Stimulated activated CD8-positive, alpha-beta memory T cell treated with anti-CD3 and anti-CD28 coated beads, Interleukin-4, amount 100 ng/mL, for 4 hours (primary cell): ENCODE results near the gene NTMT1.

Experiments
- DNase-seq, 2 donors: peaks; one replicate each; pipeline ENCODE4 v3.0.0-alpha.2; 2020; ENCODE audit warnings: low read depth in 2 of 2, low spot score in 1 of 2

Gene NTMT1

DNA sequence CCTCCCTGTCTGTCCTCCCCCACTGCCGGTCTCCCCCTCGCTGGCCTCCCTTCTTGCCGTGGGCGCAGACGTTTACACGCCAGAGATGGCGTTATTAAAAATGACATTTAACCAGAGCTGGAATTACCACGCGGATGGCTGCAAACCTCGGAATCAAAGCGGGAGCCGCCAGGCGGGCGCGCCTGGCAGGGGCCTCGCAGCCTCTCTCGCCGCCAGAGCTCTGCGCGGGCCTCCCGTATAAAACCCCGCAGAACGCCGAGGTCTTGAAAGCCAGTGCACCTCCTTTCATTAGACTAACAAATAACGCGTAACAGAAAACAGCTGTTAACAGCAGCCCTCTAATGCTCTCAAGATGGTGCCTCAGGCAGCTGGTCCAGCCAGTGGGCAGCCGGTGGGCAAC lies 49.7 kb downstream of the NTMT1 start:
- no peak for DNase-seq

DNA sequence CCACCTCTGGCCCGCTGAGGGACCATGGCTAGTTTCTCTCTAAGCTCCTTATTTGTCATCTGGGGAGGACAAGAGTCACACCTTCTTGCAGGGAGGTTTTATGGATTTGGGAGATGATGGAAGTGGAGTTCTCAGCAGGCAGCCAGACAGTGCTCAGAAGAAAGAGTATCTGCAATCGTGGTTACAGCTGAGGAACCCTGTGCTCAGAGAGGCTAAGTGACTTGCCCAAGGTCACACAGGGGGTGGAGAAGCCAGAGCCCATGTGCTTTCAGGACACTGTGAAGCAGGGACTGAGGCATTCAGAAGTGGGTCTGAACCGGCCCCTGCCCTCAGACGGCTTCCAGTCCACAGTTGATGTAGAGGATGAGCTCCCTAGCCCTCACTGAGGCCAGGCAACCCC lies 50.3 kb downstream of the NTMT1 start:
- no peak for DNase-seq

DNA sequence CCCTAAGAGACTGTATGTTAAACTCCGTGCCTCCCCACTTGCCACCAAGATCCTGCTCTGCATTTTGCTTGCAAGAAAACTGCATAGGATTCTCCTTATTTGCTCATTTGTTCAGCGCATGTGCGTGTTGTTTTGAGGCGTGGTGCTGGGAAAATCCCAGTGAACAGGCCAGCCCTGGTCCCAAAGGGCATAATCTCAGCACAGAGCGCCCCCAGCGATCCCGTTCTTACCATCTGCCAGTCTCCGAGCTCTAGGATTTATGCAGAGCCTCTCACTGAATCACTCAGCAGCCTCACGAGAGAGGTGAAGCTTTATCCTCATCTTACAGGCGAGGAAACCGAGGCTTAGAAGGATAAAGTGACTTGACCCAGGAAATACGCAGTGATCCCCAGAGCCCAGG lies 51.0 kb downstream of the NTMT1 start:
- DNase-seq, result no peak

DNA sequence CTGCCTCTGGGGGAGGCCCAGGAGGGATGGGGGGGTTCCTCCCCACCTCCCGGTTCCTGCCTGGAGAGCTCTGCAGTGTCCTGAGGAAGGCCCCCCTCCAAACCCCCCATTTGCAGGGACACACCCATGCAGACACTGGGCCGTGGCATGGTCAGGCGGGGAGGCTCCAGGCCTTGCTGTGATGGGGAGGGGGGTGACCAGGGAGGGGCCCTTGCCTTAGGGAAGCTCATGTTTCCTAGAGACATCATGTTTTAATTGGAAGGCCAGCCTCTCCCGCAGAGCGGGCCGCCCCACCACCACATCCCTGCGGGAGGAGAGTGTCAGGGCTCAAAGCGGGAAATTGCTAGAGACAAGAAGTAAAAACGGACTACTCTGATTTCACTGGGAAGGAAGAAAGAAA lies 51.5 kb downstream of the NTMT1 start:
- no peak for DNase-seq

DNA sequence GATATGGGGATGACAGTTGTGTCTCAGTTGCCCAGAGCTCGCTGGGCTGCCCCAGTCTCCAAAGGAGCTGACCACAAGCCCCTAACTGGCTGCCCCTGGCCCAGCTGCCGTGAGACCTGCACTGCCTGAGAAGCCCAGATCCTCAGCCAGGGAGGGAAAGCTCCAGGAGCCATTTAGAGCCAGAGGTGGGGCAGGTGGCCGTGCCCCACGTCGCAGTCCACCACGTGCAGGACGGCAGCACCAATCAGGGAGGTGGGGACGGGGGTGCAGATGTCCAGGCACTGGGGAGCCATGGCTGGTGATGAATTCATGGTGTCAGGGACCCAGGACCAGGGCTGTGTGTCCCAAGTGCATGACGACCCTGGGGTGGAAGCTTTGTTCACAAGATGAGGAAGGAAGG lies 52.9 kb downstream of the NTMT1 start:
- DNase-seq, result no peak

DNA sequence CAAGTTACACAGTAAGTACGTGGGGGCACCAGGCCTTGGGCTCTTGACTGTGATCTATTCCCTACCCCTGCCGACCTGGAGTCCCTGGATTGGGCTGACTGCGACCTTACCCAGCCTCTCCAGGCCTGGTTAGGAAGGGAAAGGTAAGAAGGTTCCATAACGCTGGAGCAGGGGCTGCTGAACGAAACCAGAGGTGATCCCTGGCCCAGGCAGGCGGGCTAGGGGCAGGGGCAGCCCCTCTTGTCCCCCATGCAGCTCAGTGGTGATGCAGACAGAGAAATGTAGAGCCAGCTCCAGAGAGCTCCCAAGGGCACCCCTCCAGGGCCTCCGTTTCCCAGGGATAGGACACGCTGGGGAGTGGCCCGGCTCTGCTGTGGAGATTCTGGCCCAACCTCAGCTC lies 53.6 kb downstream of the NTMT1 start:
- DNase-seq, result no peak

DNA sequence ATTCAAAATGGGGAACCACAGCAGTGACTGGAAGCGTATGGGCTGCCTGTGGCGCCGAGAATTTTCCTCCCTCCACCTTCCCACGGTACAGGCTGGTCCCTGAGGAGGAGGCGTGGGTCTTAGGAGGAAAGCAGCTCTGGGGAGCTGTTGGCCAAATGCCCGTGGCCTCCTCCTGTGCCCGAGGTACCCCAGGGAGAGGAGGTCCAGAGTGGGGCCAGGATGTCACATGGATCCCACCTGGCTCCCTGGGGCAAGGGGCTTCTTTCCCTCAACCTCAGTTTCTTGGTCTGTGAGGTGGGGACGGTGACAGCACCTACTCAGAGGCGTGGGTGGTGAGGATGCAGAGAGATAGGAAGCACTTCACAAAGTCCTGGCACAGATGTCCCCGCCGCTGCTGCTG lies 56.0 kb downstream of the NTMT1 start:
- no peak for DNase-seq

DNA sequence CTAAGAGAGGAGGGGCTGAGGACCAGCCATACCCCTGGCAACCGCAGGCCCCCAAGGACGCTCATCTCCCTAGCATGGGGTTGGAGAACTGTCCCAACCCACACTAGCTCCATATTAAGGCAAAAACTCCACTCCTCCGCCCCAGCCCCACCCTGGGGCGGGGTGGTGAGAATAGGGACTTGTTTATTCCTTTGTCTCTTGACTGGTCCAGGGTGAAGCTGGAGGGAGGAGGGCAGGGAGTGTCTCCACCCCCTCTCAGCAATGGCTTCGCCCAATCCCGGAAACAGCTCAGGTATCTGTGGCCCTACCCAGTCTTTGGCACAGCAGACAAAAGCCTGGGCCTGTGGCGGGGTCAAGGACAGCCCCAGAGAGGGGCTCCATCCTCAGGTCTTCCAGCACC lies 56.4 kb downstream of the NTMT1 start:
- no peak for DNase-seq

DNA sequence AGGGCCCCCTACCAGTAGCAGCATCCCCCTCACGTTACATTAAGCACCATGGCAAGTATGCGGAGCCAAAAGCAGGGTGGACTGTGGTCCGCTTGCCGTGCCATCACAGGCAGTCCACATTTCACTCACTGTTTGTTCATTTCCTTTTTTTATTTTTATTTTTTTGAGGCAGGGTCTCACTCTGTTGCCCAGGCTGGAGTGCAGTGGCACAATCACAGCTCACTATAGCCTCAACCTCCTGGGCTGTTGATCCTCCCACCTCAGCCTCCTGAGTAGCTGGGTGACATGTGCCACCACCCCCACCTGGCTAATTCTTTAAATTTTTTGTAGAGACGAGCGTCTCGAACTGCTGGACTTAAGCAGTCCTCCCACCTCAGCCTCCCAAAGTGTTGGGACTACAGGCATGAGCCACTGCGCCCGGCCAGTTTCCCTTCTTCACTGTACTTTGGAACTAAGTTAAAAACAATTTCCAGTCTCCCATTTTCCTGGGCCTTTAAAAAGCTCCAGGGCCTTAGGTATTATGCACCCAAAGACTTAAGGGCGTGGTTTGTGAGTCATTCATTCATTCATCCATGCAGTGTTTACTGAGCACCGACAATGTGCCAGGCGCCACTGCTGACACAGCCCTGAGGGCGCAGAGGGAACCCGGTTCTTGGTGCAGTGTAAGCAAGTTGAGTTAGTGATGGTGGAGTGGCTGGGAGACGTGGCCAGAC lies 59.4 kb downstream of the NTMT1 start:
- no peak for DNase-seq
